Esophagus squamous epithelium (tissue), 5 donors: ENCODE measurements around the gene NPIPA7. TPM values are rescaled to one million over a fixed set of nuclear protein-coding genes. Genes with fewer than 3 reads are reported as not detected.
"Not testable (repeated sequence)": the region's sequence is repeated elsewhere in the genome, so short reads cannot be mapped to it uniquely, and the experiment has no call there.

ENCODE experiments used
- DNase-seq: peaks from one replicate; lab custom pipeline; 2025; lab: John Stamatoyannopoulos, UW
- H3K27ac ChIP-seq, 4 donors: fragments of 200-600 bp; sonication (generic); one replicate each; pipeline ENCODE4 v1.5.1; 2016 to 2019; ENCODE audit warnings: mild to moderate bottlenecking in 1 of 4
- H3K27me3 ChIP-seq, 4 donors: fragments of 200-600 bp; sonication (generic); 1 replicate in 3 of 4; 2 replicates in 1 of 4; pipeline versions ENCODE4 v1.5.1 to v1.6.0; 2017 to 2021; ENCODE audit warnings: antibody characterized with exemption in 1 of 4
- H3K36me3 ChIP-seq, 3 donors: fragments of 200-600 bp; sonication (generic); one replicate each; pipeline ENCODE4 v1.5.1; 2016 to 2019
- H3K4me1 ChIP-seq, 3 donors: fragments of 200-600 bp; sonication (generic); one replicate each; pipeline ENCODE4 v1.5.1; 2017 to 2019
- H3K4me3 ChIP-seq, 4 donors: fragments of 200-600 bp; sonication (generic); 1 replicate in 3 of 4; 2 replicates in 1 of 4; pipeline ENCODE4 v1.5.1; 2016 to 2019; ENCODE audit warnings: mild to moderate bottlenecking in 2 of 4, moderate library complexity in 1 of 4
- H3K9me3 ChIP-seq, 3 donors: fragments of 200-600 bp; sonication (generic); one replicate each; pipeline ENCODE4 v1.5.1; 2016 to 2019
- WGBS, 2 donors: methylation state at CpG; one replicate each; pipeline ENCODE4 v1.1.5; 2018; 5-methylcytosine and 5-hydroxymethylcytosine counted together
- intact Hi-C: fragments of 100-400 bp; cut with DNase I; formaldehyde crosslinking; loops from one replicate; pipeline ENCODE4 v1.15.0; 2022
- small RNA-seq, 4 donors: library from RNA; depleted of rRNA; stranded (forward); fragments of <200 nt; gene quantifications; one replicate each; pipeline ENCODE3, GENCODE V24; 2016
- total RNA-seq, 4 donors: library from RNA; depleted of rRNA; stranded (reverse); fragments of >200 nt; gene quantifications; one replicate each; pipeline ENCODE4 v1.1.0, GENCODE V29; 2016
- donor health status: DM: yes; HTN: yes; CAD: no.

The NPIPA7 gene
- total RNA-seq, 4 donors from 2014 or later, result 5.8 to 9.6 (median 8.7) TPM

GRCh38 chr16:16434711-16435110 is 55.8 kb downstream of the NPIPA7 start:
- H3K27me3 ChIP-seq, intact Hi-C loops, DNase-seq, H3K4me1 ChIP-seq, H3K4me3 ChIP-seq, H3K27ac ChIP-seq, H3K36me3 ChIP-seq, H3K9me3 ChIP-seq: not testable (repeated sequence)
- 33 to 66% methylated on average over 1 to 3 of the region's 3 CpGs for WGBS, 2 donors

GRCh38 chr16:16441401-16441800 is 62.5 kb downstream of the NPIPA7 start:
- H3K36me3 ChIP-seq, DNase-seq, H3K4me1 ChIP-seq, intact Hi-C loops, H3K4me3 ChIP-seq, H3K27ac ChIP-seq, H3K9me3 ChIP-seq, H3K27me3 ChIP-seq: not testable (repeated sequence)
- WGBS, 2 donors, result 45 to 83% methylated on average over 1 to 2 of the region's 2 CpGs

Small RNA genes lying within 50 kb of the gene (small RNA-seq; reads per million reads assigned to genes)
- 0 reads per million in 4 donors for gene AC138969.3
- 0 reads per million in 4 donors for gene MIR6511A3
- gene MIR6770-2, result 0 reads per million in 4 donors

Other genes with a start within 250 kb of the NPIPA7 start
- gene ABCC6, start 155.6 kb upstream of the NPIPA7 start, total RNA-seq, result under 1 TPM in 1 of 4 donors, not detected in 3; 0.29 TPM
- gene NOMO3, start 146.6 kb upstream of the NPIPA7 start, total RNA-seq, result 10 to 100 TPM; 22.8 to 32.3 (median 29.5) TPM